CD4-positive, alpha-beta T cell (primary cell): ENCODE measurements around the gene JAZF1. TPM values are rescaled to one million over a fixed set of nuclear protein-coding genes. Genes with fewer than 3 reads are reported as not detected.

ENCODE experiments used
- ATAC-seq: fragments of 200-7000 bp; cut with Tn5 transposase; one replicate; pipeline ENCODE4 v1.10.0; 2022; ENCODE audit warnings: mild to moderate bottlenecking; ENCODE audit not compliant: poor library complexity
- CTCF ChIA-PET: fragments of 350-600 bp; sonication (Branson Sonifier 250); formaldehyde crosslinking; loops from one replicate; lab custom pipeline; 2021; ENCODE audit warnings: antibody characterized with exemption, inconsistent platforms; lab: Charles Lee
- POLR2A ChIA-PET: fragments of 350-600 bp; sonication (Branson Sonifier 250); formaldehyde crosslinking; loops from one replicate; lab custom pipeline; 2021; ENCODE audit warnings: antibody characterized with exemption, inconsistent platforms; lab: Charles Lee
- DNase-seq, 14 experiments: peaks; one replicate each; pipeline ENCODE4 v3.0.0-alpha.2; 2013 to 2020; ENCODE audit warnings: mixed read lengths in 2 of 14
- H3K27ac ChIP-seq, 2 donors: one replicate each; pipeline versions ENCODE4 v1.5.1 to v1.7.0; 2013; ENCODE audit warnings: low read length in 2 of 2, low read depth in 1 of 2, mild to moderate bottlenecking in 1 of 2
- H3K27me3 ChIP-seq, 2 experiments: 1 replicate in 1 of 2; 2 replicates in 1 of 2; pipeline versions ENCODE4 v1.6.1 to v1.7.0; 2013; ENCODE audit warnings: low read length in 2 of 2, control low read depth in 1 of 2, mild to moderate bottlenecking in 1 of 2, moderate library complexity in 1 of 2; ENCODE audit not compliant: insufficient read depth in 2 of 2, control insufficient read depth in 1 of 2
- H3K36me3 ChIP-seq: one replicate; pipeline ENCODE4 v1.6.1; 2013; ENCODE audit warnings: low read length, control low read depth; ENCODE audit not compliant: insufficient read depth
- H3K4me1 ChIP-seq: one replicate; pipeline ENCODE4 v1.6.1; 2013; ENCODE audit warnings: low read length, control low read depth; ENCODE audit not compliant: insufficient read depth
- H3K4me3 ChIP-seq: one replicate; pipeline ENCODE4 v1.5.1; 2013; ENCODE audit warnings: mild to moderate bottlenecking, low read length, moderate library complexity
- H3K9me3 ChIP-seq, 2 experiments: 1 replicate in 1 of 2; 2 replicates in 1 of 2; pipeline versions ENCODE4 v1.6.1 to v1.7.0; 2013; ENCODE audit warnings: low read length in 2 of 2, mild to moderate bottlenecking in 2 of 2, control low read depth in 1 of 2, moderate library complexity in 1 of 2; ENCODE audit not compliant: control insufficient read depth in 1 of 2, insufficient read depth in 1 of 2
- H3K27ac Mint-ChIP-seq: one replicate; pipeline ENCODE4 v1.8.0; 2020; ENCODE audit warnings: mixed read lengths
- H3K27me3 Mint-ChIP-seq: one replicate; pipeline ENCODE4 v1.8.0; 2021; ENCODE audit warnings: mixed read lengths
- H3K36me3 Mint-ChIP-seq: one replicate; pipeline ENCODE4 v1.8.0; 2021; ENCODE audit warnings: low read depth, mixed read lengths
- H3K4me1 Mint-ChIP-seq: one replicate; pipeline ENCODE4 v1.8.0; 2021; ENCODE audit warnings: low read depth, mixed read lengths
- H3K4me3 Mint-ChIP-seq: one replicate; pipeline ENCODE4 v1.8.0; 2020; ENCODE audit warnings: mild to moderate bottlenecking, mixed read lengths
- H3K9me3 Mint-ChIP-seq: one replicate; pipeline ENCODE4 v1.8.0; 2020; ENCODE audit warnings: mixed read lengths
- intact Hi-C, 2 experiments: fragments of 100-400 bp; cut with DNase I in 1 of 2; cut with micrococcal nuclease in 1 of 2; formaldehyde crosslinking; loops; one replicate each; pipeline versions ENCODE4 v1.15.1 to v1.9.0; 2023 to 2025; cut with DNase I, micrococcal nuclease
- total RNA-seq, 174 experiments: library from RNA in 2 of 174; stranded (reverse) in 2 of 174; gene quantifications; one replicate each; pipeline ENCODE4 v1.2.3 and lab custom pipeline; 2021 to 2026
- TF ChIP-seq, protein P1 (sequence below): fragments of 200-600 bp; IDR thresholded peaks from one replicate; pipeline ENCODE4 v1.8.0; 2022; ENCODE audit warnings: antibody characterized with exemption, mild to moderate bottlenecking

Gene JAZF1
- total RNA-seq, 2 experiments from 2014 or later, result 9.9 to 11.1 TPM

GRCh38 chr7:28045592-28045991 lies 135.0 kb downstream of the JAZF1 start:
- no peaks in the 10 kb centered on the region for H3K4me1 Mint-ChIP-seq
- no peaks in the 10 kb centered on the region for H3K9me3 Mint-ChIP-seq
- H3K36me3 Mint-ChIP-seq, result no peaks in the 10 kb centered on the region
- POLR2A ChIA-PET, result no interaction called here
- Histone ChIP-seq H3K9me3 (no peaks in the 10 kb centered on the region), H3K4me1 (no peaks in the 10 kb centered on the region), H3K27ac (no peak overlapping the region), H3K27me3 (no peaks in the 10 kb centered on the region), H3K36me3 (no peaks in the 10 kb centered on the region), H3K4me3 (no peak overlapping the region)
- H3K27ac Mint-ChIP-seq, result no peak overlapping the region
- intact Hi-C loops, result no loop called here
- CTCF ChIA-PET, result no interaction called here
- TF ChIP-seq, protein P1, sequence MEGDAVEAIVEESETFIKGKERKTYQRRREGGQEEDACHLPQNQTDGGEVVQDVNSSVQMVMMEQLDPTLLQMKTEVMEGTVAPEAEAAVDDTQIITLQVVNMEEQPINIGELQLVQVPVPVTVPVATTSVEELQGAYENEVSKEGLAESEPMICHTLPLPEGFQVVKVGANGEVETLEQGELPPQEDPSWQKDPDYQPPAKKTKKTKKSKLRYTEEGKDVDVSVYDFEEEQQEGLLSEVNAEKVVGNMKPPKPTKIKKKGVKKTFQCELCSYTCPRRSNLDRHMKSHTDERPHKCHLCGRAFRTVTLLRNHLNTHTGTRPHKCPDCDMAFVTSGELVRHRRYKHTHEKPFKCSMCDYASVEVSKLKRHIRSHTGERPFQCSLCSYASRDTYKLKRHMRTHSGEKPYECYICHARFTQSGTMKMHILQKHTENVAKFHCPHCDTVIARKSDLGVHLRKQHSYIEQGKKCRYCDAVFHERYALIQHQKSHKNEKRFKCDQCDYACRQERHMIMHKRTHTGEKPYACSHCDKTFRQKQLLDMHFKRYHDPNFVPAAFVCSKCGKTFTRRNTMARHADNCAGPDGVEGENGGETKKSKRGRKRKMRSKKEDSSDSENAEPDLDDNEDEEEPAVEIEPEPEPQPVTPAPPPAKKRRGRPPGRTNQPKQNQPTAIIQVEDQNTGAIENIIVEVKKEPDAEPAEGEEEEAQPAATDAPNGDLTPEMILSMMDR, result no peak
- no peak overlapping the region for H3K4me3 Mint-ChIP-seq
- H3K27me3 Mint-ChIP-seq, result no peaks in the 10 kb centered on the region
- DNase-seq, result no peak
- no peak for ATAC-seq

- H3K27ac ChIP-seq, result no peak overlapping the region
- no peaks in the 10 kb centered on the region for H3K36me3 ChIP-seq
- H3K27me3 ChIP-seq, result no peaks in the 10 kb centered on the region
- H3K27me3 Mint-ChIP-seq, result no peaks in the 10 kb centered on the region
- TF ChIP-seq, protein P1, result no peak
- no peak overlapping the region for H3K27ac Mint-ChIP-seq
- H3K9me3 Mint-ChIP-seq, result no peaks in the 10 kb centered on the region
- intact Hi-C loops, result no loop called here
- no peaks in the 10 kb centered on the region for H3K9me3 ChIP-seq
- H3K4me3 ChIP-seq, result no peak overlapping the region
- no peak for ATAC-seq
- POLR2A ChIA-PET, result no interaction called here
- CTCF ChIA-PET, result no interaction called here
- no peaks in the 10 kb centered on the region for H3K4me1 Mint-ChIP-seq
- H3K36me3 Mint-ChIP-seq, result no peaks in the 10 kb centered on the region
- no peaks in the 10 kb centered on the region for H3K4me1 ChIP-seq
- no peak overlapping the region for H3K4me3 Mint-ChIP-seq
- no peak for DNase-seq
Measured at GRCh38 chr7:28044825-28045224, 135.8 kb downstream of the JAZF1 start.

DNA sequence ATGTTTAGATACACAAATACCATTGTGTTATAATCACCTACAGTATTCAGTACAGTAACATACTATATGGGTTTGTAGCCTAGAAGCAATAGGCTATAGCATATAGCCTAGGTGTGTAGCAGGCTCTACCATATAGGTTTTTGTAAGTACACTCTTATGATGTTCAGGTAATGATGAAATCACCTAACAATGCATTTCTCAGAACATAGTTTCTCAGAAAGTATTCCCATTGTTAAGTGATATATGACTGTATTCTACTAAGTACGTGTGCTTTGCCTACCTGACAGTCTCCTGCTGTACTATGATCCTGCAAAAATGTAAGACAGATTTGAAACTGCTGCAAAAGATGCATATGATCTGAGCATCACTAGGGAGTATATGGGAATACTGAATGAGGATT lies 137.9 kb downstream of the JAZF1 start:
- Mint-ChIP-seq H3K36me3 (no peaks in the 10 kb centered on the region), H3K4me1 (peaks cover 2% of the 10 kb centered on the region), H3K9me3 (no peaks in the 10 kb centered on the region), H3K27ac (no peak overlapping the region), H3K27me3 (no peaks in the 10 kb centered on the region), H3K4me3 (no peak overlapping the region)
- H3K36me3 ChIP-seq, result no peaks in the 10 kb centered on the region
- POLR2A ChIA-PET, result no interaction called here
- H3K9me3 ChIP-seq, result no peaks in the 10 kb centered on the region
- intact Hi-C loops, result no loop called here
- no peak for ATAC-seq
- no peak overlapping the region for H3K4me3 ChIP-seq
- no peak for DNase-seq
- no peak overlapping the region for H3K27ac ChIP-seq
- H3K4me1 ChIP-seq, result no peaks in the 10 kb centered on the region
- H3K27me3 ChIP-seq, result no peaks in the 10 kb centered on the region
- CTCF ChIA-PET, result interaction anchor here (0.9 kb wide), 1 partner anchor 10 kb away, joined by 3 read pairs; no protein-coding TSS in a partner anchor
- TF ChIP-seq, protein P1, result no peak
